ENCODE results near the gene NRXN3.

DNA sequence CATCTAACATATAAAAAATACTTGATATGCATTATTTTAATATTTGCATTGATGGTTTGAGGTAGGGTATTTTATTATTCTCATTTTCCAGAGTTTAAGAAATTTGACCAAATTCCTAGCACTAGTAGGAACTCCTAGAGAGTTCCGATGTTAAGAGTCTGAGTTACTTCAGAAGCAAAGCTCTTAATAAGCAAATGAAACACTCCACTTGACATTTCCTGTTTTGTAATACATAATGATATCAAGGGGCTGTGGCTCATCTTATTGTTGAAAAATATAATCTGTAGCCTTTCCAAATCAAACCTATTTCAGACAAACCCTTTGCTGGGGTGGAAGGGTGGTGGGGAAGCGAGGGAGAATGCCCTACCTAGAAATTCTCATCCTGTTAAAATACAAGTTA lies 1685.6 kb downstream of the NRXN3 start:
- TF ChIP-seq EZH2phosphoT487 (IDR thresholded peaks at IDR 0.05; ENCODE audit: borderline replicate concordance) (no peak), YY1 (IDR thresholded peaks at IDR 0.05; ENCODE audit: extremely low read depth, insufficient replicate concordance, low read depth, low read length) (no peak), EGR1 (IDR thresholded peaks at IDR 0.05; ENCODE audit: low read depth) (no peak), POLR2A (IDR thresholded peaks at IDR 0.05; ENCODE audit: borderline replicate concordance, extremely low read depth, insufficient read depth, insufficient read length) (no peak), SRF (IDR thresholded peaks at IDR 0.05; ENCODE audit: low read depth) (no peak), ELF1 (IDR thresholded peaks at IDR 0.05; ENCODE audit: borderline replicate concordance, low read depth) (no peak), SIN3A (IDR thresholded peaks at IDR 0.05; ENCODE audit: low read depth) (no peak), EZH2 (IDR thresholded peaks at IDR 0.05) (no peak), ZNF274 (IDR thresholded peaks at IDR 0.05; ENCODE audit: low read depth, low read length) (no peak)
- TF ChIP-seq, protein P1, sequence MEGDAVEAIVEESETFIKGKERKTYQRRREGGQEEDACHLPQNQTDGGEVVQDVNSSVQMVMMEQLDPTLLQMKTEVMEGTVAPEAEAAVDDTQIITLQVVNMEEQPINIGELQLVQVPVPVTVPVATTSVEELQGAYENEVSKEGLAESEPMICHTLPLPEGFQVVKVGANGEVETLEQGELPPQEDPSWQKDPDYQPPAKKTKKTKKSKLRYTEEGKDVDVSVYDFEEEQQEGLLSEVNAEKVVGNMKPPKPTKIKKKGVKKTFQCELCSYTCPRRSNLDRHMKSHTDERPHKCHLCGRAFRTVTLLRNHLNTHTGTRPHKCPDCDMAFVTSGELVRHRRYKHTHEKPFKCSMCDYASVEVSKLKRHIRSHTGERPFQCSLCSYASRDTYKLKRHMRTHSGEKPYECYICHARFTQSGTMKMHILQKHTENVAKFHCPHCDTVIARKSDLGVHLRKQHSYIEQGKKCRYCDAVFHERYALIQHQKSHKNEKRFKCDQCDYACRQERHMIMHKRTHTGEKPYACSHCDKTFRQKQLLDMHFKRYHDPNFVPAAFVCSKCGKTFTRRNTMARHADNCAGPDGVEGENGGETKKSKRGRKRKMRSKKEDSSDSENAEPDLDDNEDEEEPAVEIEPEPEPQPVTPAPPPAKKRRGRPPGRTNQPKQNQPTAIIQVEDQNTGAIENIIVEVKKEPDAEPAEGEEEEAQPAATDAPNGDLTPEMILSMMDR (IDR thresholded peaks at IDR 0.05 in 2 of 3, conservative IDR thresholded peaks at IDR 0.05 in 1 of 3; ENCODE audit: borderline replicate concordance in 1 of 3, insufficient read depth in 1 of 3, low read depth in 2 of 3, low read length in 2 of 3), result no peak

Data from HCT116 (cell line).